Measurements from ENCODE around the gene CDC37.
A peak's percentile ranks its signal among the peaks of the same experiment; 100 is the strongest.
"Not testable (repeated sequence)": the region's sequence is repeated elsewhere in the genome, so short reads cannot be mapped to it uniquely, and the experiment has no call there.

CDC37 gene

GRCh38 chr19:10395003-10395402 lies 8.3 kb downstream of the CDC37 start:
- DNase-seq (ENCODE audit: low read depth in 2 of 2), result no peak

DNA sequence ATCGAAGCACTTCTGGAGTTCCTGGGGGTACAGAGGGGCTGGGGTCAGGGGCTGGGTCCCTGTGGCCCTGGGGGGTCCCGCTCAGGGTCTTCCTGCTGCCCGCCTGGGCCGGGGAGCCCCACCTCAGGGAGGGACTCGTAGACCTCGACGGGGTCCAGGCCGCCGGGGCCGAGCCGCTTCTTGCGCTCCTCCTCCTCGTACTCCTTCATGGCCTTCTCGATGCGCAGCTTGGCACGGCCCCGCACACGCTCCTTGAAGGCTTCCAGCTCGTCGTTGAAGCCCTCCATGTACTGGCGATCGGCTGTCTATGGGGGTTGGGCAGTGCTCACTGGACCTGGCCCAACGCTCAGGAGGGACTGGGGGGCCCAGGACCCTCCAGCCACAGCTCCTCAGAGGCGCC lies 10.2 kb downstream of the CDC37 start:
- DNase-seq (ENCODE audit: low read depth in 2 of 2), result no peak

GRCh38 chr19:10392120-10392519 lies 11.2 kb downstream of the CDC37 start:
- no peak for DNase-seq (ENCODE audit: low read depth in 2 of 2)

DNA sequence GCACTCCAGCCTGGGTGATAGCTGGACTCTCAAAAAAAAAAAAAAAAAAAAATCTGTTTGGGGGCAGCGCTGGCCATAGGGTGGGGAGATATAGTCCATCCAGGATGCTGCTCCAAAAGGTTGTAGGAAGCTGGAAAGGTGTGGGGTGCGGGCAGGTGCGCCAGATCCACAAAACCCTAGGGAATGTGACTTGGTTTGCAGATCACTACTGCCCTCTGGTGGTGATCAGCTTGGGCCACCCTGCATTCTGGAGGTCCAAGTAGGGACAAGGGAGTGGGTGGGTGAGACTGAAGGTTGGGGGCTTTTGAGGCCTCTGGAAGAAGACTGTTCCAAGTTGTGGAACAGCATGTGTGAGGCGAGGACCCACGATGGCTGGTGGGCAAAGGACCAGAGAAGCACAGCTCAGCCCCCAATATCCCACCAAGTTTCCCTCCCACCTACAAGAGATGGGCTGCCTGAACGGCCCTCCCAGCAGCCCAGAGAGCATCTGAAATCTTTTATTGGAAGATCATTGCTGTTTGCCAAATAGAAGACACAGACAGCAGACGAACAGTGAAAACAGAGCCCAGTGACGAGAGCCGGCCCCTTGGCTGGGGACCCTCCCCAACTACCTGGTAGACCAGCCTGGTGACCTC lies 12.6 kb downstream of the CDC37 start:
- DNase-seq (ENCODE audit: low read depth in 2 of 2), result peak; percentile 34 to 39

DNA sequence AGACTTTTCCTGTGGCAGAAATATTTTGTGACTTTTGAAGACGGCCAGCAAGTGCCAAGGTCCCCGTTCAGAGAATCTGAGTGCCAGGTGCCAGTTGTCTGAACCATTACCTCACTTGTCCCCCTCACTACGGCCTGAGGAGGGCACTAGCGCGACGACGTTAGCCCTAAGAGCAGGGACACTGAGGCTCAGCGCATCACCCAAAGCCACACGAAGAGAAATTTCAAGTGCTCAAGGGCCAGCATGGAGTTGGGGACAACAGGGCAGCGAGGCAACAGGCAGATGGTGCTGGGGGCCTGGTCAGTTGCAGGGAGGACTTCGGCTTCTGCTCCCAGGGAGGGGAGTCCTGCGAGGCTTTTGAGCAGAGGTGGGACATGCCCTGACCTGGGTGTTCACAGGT lies 13.5 kb downstream of the CDC37 start:
- no peak for DNase-seq (ENCODE audit: low read depth in 2 of 2)

DNA sequence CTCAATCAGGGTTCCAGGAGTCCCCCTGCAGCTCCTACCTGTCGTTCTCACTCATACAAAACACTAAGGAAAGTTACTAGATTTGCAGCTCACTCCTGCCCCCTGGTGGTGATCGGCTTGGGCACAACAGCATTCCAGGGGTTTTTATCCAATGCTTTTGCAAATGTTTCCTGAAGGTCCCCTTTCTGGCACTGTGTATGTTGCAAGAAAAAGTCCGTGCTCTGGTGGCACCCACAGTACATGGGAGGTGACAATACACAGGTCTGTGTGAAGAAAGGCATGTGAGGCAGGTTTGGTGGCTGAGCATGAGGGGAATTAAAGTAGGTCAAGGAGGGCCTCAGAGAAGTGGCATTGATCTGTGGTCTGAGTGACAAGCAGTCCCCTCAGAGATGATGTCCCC lies 14.4 kb downstream of the CDC37 start:
- DNase-seq (ENCODE audit: low read depth in 2 of 2), result peak; percentile 67 to 83

DNA sequence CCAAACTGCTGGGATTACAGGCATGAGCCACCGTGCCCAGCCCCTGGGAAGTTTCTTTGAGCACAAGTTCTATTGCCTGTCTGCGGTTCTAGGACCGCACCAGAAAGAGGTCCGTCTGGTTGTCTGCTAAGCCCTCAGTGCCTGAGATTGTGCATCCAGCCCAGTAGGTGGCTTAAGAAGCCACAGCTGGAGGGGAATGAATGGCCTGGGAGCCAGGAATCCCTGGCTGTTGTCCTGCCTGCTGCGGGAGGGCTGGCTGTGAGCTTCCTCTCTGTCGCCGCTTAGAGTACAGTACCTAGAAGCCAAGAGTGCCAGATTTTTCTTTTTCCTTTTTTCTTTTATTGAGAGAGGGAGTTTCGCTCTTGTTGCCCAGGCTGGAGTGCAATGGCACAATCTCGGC lies 18.8 kb downstream of the CDC37 start:
- DNase-seq (ENCODE audit: low read depth in 2 of 2), result no peak

- not testable (repeated sequence) for DNase-seq (ENCODE audit: low read depth in 2 of 2)
These were observed 20.2 kb downstream of the CDC37 start for GRCh38 chr19:10383223-10383499.

DNA sequence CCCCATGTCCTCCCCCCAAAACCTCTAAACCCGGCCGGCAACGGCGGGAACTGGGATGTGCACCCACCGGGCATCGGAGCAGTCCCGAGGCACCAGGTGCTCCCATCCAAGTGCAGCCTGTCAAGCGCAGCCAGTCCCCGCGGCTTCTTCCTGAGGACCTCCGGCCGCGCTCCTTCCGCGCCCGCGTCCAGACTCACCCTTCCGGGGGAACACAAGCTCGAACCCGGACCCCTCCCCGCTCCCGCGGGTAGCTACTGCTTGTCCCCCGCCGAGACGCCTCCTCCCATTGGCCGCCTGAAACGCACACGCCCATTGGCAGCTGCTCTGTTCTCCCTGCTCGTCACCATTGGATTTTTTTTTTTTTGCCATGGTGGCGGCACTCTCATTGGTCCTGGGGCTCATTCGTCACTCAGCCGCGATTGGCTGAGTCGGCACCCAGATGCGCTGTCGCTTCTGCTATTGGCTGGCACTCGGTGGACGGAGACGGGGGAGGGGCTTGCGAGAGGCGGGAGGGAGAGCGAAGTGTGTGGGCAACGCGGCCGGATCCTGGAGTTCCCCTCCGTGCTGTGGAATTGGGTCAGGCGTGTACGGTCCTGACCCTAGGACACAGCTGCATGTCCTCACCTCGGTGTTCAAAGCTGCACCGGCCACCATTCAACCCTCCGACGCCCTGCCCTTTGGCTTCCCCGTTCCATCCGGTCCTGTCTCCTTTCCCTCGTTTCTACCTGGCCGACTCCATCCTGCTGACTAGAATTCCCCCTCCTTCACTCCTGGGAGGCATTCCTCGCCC lies 22.8 kb downstream of the CDC37 start, which contains the start of gene TYK2:
TYK2 (minus strand) TSS at position 260 of the 790 bp plus-strand sequence. CDS start 2,166 bp downstream, outside the sequence.
- peak; percentile 88 to 97 for DNase-seq (ENCODE audit: low read depth in 2 of 2)

- DNase-seq (ENCODE audit: low read depth in 2 of 2), result no peak
These were observed 23.4 kb downstream of the CDC37 start for GRCh38 chr19:10379880-10380312.

GRCh38 chr19:10378124-10378523 lies 25.2 kb downstream of the CDC37 start:
- DNase-seq (ENCODE audit: low read depth in 2 of 2), result no peak

- DNase-seq (ENCODE audit: low read depth in 2 of 2), result not testable (repeated sequence)
These were observed 26.2 kb downstream of the CDC37 start for GRCh38 chr19:10377140-10377640.

GRCh38 chr19:10374931-10375330 lies 28.4 kb downstream of the CDC37 start:
- DNase-seq (ENCODE audit: low read depth in 2 of 2), result no peak

DNA sequence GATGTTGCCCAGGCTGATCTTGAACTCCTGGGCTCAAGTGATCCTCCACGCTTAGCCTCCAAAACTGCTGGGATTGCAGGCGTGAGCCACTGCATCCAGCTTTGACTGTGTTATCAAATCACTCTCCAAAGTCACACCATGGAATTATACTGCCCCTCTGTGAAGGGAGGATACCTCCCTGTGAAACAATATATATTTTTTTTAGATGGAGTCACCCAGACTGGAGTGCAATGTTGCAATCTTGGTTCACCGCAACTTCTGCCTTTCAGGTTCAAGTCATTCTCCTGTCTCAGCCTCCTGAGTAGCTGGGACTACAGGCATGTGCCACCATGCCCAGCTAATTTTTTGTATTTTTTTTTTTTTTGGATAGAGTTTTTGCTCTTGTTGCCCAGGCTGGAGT lies 30.7 kb downstream of the CDC37 start:
- no peak for DNase-seq (ENCODE audit: low read depth in 2 of 2)

- DNase-seq (ENCODE audit: low read depth in 2 of 2), result no peak
These were observed 35.1 kb downstream of the CDC37 start for GRCh38 chr19:10368101-10368803.

DNA sequence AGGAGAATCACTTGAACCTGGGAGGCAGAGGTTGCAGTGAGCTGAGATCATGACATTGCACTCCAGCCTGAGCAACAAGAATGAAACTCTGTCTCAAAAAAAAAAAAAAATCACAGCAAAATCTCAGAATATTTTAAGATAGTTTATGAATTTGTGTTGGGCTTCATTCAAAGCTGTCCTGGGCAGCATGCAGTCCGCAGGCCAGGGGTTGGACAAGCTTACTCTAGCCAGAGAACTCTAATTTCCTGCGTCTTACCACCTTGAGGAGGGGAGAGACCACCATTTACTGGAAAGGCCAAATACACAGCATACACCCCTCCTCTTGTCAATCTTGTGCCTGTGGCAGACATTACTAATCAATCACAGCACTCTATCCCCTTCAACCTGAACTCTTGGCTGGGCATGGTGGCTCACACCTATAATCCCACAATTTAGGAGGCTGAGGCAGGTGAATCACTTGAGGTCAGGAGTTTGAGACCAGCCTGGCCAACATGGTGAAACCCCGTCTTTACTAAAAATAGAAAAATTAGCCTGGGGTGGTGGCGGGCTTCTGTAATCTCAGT lies 36.3 kb downstream of the CDC37 start:
- not testable (repeated sequence) for DNase-seq (ENCODE audit: low read depth in 2 of 2)

DNA sequence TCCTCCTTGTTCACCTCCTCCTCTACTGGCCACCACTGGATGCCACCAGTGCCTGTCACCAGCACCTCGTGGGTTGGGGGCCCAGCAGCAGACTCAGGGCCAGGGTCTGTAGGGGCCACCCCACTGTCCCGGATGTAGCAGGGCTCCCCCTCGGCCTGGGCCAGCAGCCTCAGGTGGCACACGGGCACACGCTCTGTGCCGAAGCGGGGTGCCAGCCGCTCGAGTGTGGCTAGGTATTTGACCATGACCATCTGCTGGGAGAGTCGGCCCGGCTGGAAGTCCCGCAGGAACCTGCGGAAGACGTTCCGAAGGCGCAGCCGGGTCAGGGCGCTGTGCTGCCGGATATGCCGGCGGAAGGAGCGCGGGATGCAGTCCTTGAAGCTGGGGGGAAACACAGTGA lies 37.8 kb downstream of the CDC37 start:
- DNase-seq (ENCODE audit: low read depth in 2 of 2), result no peak

DNA sequence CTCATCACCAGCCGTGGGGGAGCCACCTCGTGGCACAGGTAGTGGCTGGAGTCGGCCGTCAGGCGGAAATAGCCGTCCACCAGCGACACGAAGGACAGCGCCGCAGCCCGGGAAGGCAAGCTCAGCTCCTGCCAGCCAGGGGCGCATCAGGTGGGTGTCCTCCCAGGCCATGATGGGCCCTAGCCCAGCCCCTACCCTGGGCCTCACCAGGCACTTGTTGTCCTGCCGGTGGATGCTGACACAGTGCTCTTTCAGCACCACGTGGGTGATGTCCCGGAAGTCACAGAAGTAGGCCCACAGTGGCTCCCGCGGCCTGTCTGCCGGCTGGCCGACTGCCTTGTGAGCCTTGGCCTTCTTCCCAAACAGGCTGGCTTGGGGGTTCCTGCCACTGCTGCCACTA lies 38.7 kb downstream of the CDC37 start:
- DNase-seq (ENCODE audit: low read depth in 2 of 2), result no peak

GRCh38 chr19:10363789-10364281 lies 39.5 kb downstream of the CDC37 start:
- no peak for DNase-seq (ENCODE audit: low read depth in 2 of 2)

DNA sequence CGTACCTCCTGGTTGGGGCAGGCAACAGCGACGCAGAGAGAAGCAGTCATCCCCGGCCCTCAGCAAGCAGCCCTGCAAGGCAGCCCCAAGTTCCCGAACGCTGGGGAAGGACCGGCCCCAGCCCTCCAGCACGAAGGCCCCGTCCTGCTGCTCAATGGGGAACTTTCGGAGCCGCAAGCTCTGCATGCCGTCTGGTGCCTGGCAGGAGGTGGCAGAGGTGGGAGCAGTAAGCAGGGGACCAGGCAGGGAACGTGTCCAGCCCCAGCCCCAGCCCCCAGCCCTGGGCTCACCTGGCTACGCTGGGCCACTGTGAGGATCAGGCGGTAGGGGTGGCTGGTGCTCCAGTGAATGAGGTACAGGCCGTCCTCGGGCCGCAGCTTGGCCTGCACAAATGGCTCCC lies 41.1 kb downstream of the CDC37 start:
- no peak for DNase-seq (ENCODE audit: low read depth in 2 of 2)

GRCh38 chr19:10361569-10362011 lies 41.8 kb downstream of the CDC37 start:
- no peak for DNase-seq (ENCODE audit: low read depth in 2 of 2)

- DNase-seq (ENCODE audit: low read depth in 2 of 2), result no peak
These were observed 46.9 kb downstream of the CDC37 start for GRCh38 chr19:10356431-10356830.
